Globus pallidus (tissue), 1 donor: ENCODE results near the gene KCTD21.
"Not testable (repeated sequence)": the region's sequence is repeated elsewhere in the genome, so short reads cannot be mapped to it uniquely, and the experiment has no call there.

ENCODE experiments used
- DNase-seq: peaks from one replicate; pipeline ENCODE4 v3.0.0-alpha.2; 2015; ENCODE audit warnings: low spot score

The KCTD21 gene

DNA sequence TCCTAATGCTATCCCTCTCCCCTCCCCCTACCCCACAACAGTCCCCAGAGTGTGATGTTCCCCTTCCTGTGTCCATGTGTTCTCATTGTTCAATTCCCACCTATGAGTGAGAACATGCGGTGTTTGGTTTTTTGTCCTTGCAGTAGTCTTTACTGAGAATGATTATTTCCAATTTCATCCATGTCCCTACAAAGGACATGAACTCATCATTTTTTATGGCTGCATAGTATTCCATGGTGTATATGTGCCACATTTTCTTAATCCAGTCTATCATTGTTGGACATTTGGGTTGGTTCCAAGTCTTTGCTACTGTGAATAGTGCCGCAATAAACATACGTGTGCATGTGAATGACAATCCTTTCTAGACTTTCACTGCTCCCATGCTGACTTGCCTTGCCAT lies 12.6 kb downstream of the KCTD21 start:
- DNase-seq: not testable (repeated sequence)

DNA sequence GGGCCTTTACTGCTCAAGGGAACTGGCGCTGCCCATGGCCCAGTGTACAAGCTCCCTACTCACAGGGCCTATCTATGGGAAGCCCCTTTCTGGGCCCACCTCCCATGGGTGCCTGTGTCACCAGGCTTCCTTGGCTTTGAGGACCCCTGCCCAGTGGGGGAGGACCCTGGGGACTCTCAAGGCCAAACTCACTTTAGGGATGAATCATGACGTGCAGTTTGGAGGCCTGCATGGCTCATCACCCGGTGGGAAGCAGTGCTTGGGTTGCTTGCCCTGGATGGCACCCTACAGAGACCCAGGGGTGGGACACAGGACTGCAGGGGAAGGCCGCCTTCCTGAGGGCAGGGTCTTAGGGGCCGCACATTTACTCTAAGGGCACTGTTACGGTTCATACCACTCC lies 16.5 kb downstream of the KCTD21 start:
- no peak for DNase-seq

DNA sequence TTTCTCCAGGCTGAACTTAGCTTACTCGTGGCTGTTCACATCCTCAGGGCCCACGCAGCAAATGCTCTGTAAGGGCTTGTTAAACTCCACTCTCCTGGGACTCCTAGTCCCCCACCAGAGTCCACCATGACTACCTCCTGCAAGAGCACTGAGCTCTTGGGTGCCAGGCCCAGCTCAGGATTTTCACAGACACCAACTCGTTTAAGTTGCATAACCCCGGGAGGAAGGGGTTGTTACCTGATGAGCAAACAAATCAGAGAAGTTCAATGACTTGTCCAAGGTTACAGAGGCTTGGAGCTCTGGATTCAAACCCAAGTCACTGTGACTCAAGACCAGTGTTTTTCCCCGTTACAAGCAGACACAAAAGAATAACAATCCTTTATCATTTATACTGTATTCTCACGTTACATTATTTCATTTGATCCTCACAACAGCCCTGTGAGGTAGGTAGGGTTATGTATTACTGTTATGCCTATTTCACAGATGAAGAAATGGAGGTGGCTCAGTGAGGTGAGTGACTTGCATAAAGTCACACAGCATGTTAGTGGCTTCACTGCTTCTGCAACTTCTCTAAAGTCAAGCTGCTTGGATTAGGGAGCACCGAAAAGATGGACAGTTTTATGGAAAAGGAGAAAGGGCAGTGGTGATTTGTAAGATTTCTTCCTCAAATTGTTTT lies 17.4 kb downstream of the KCTD21 start:
- DNase-seq: no peak

DNA sequence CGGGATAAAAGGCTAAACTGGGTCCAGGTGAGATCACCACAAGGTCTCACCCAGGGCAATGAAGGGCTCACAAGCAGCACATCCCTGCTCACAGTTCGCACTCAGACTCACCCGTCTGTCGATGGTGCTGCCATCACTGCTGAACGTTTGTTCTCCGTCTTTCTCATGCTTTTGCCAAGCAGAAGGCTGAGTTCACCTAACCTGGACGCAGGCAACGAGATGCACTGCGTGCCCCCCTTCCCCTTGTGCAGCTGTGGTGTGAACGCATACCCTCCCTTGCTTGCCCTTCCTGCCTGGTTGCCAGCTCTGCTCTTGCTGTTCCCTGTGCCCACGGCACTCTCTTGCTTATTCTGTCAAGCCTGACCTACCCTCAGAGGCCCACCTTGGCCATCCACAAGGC lies 18.0 kb downstream of the KCTD21 start:
- no peak for DNase-seq

DNA sequence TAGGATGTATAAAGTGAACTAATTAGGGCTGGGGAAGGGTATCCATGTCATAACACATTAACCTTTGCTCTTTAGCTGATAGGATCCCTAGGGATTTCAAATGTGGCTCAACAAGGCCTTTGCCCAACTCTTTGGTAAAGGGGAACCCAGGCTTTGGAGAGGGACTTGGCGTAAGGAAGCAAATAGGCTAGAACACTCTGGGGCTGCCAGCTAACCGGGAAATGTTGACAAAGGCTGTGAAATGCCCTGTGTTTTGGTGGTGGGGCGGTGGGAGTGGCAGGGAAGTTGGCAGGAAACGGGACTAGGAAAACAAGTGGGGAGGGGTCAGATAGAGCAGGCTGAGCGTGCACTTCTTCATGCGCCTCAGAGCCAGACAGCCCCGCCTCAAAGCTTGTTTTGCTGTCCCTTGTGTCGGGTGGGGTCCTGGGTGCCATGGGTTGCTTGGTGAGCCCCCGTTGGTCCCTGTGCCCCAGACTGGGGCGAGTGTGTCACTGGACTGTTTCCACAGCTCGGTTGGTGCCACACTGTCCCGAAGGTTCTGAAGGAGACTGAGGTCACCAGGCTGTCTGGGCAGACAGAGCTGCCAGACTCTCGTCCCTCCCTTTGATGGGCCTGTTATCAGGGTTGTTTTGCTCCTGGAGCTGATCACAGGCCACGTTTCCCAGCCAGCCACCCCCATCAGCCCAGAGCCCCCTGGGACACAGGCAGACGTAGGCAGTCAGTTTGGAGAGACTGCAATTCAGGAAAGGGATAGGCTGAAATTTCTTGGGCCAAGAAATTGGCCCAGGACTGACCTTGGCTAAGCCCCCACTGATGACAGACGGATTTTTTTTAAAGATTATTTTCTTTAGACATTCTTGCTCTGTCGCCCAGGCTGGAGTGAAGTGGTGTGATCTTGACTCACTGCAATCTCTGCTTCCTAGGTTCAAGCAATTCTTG lies 19.6 kb downstream of the KCTD21 start:
- no peak for DNase-seq

DNA sequence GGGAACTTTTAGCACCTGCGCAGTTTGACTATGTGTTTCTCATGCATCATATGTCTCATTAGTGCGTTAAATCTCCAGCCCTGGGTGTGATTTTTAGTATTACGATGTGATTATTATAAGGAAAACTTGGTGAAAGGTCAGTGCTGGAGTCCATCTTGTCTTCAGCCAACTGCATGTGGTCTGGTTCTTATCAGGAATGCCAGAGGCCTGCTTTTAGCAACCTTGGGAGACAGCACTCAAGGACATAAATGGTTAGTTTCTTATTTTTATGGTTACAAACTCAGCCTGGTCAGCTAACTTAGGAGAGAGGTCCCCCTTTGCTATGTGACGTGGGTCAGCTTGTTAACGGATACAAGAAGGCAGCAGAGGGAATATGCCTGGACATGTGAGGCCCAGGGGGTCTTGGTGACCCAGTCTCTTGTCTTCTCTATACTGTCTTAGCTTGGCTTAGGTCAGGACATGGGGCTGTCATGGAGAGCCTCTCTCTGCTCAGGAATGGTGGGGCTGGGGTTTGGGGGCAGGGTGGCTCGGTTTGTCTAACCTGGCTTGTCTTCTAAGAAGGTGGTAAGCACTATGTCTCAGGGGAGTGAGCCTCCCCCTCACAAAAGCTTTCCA lies 21.5 kb downstream of the KCTD21 start:
- DNase-seq: no peak

DNA sequence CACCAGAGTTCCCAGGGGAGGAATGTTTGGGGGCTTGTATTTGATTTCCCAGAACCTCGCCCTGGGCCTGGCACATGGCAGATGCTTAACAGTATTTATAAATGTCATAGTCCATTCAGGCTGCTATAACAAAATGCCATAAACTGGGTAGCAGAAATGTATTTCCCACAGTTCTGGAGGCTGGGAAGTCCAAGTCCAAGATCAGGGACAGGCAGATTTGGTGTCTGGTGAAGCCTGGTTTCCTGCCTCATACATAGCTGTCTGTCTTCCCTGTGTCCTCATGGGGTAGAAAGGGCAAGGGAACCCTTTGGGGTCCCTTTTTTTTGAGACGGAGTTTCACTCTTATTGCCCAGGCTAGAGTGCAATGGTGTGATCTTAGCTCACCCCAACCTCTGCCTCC lies 24.0 kb downstream of the KCTD21 start:
- no peak for DNase-seq

DNA sequence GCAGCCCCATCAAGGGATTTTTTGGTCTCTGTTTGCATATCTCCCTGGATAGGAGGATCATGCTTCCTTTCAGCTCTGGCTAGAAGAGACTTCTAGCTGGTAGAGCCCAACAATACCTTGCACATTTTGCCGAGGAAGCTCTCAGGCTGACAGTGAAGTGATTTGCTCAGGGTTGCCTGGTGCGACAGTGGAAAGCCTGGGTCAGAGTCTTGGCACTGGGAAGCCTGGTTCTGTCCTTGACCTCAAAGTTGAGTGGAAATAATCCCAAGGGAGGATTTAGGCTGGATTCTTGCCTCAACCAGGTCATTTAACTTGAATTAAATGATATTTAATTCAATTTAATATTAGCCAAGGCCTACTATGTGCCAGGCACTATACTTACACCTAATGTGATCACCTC lies 24.6 kb downstream of the KCTD21 start:
- DNase-seq: no peak

DNA sequence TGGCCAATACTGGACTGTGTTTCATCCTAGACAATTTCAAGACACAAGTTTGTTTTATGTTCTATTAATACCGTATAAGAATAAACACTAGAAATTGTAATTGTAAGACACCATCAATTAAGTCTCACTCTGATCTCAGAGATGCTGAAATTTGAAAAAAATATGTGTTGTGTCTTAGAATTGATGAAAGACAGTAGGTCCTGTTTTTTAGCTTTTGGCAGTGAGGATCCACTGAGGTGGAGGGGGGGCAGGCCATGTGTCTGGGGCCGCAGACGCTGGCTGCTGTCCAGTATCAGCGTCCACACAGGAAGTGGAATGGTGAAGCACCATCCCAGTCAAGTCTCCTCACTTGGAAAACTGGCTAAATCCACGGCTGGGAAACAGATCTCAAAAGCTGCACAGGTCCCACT lies 26.5 kb downstream of the KCTD21 start:
- DNase-seq: no peak

DNA sequence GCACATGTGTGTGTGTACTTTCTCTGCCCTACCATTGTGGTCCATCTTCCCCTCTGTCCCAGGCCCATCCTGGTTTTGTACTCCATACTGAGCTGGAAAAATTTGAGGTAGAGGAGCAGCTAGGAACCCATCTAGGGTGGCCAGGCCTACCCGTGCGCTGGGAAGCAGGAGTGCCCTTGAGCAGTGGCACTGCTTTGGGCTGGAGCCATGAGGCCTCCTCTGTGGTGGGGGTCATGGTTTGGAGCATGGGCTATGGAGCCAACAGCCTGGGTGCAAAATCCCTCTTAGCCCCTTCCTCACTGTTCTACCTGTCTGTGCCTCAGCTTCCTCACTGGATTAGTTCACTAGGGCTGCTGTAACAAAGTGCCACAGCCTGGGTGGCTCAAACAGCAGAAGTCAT lies 27.1 kb downstream of the KCTD21 start:
- no peak for DNase-seq

DNA sequence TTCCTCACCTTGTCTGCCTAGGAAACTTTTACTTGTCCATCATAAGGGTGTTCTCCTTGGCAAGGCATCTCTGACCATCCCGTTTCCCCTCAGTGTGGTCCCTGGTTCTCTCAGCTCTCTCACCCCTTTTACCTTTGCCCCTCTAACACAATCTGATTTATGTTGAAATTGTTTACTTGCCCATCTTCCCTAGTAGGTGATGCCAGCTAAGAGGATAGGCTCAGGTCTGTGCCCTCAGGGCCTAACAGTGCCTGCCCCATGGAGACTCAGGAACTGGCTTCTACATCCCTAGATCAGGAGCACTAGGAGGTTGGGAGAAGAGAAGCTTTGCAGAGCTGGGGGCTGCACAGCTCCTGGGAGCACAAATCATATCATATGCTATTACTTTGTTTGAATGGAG lies 27.9 kb downstream of the KCTD21 start:
- DNase-seq: no peak

DNA sequence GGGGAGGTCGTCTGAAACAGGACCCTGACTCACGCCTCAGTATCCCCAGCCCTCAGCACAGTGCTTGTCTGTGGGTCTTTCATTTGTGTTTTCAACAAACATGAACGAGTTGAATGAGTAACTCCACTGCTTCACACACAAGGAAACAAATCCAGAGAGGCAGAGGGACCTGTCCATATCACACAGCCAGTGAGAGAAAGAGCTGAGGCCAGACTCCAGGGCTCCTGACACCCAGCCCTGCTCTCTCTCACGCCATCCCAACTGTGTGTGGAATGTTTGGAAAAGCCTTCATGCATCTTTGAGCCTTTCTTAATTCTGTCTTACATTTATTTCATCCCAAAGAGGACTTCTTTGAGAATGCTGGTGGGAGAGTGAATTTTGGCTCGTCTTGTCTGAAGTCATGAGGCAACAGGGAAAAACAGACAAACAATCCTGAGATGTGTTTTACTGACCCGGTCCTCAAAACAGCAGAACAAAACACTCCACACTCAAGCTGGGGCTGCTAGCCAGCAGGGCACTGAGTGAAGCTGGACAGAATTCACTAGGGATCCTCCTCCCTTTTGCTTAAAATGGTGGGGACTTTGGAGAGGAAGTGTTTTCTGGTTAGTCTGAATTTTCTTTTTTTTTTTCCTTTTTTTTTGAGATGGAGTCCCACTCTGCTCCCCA lies 29.3 kb downstream of the KCTD21 start:
- peak; percentile 45 for DNase-seq

DNA sequence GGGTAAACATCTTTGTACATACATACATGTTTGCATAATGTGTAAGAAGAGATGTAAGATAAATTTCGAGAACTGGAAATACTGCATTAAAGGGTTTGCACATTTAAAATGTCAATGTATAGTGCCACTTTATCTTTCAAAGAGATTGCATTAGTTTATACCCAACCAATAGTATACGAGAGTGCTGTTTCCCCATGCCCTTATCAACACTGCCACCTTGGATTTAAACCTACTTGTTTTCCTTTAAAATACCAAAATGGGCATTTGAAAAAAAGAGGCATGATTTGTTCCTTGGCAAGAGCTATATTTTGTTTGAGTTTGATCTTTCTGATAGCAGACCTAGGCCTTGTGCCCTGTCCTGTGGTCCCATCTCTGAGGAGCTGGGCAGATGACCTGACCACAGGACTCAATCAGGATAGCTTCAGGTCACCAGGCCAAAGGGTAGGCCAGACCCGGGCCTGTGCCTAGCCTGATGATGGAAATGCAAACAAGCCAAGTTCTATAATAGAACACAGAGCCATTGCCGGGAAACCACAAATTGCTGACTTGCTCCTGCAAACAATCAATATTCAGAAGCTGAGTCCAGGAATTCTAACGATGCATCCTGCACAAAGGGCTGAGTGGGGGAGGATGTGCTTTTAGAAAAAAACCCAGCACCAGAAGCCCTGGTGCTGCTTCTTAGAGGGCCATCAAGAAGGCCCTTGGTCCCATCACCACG lies 32.1 kb downstream of the KCTD21 start:
- no peak for DNase-seq

DNA sequence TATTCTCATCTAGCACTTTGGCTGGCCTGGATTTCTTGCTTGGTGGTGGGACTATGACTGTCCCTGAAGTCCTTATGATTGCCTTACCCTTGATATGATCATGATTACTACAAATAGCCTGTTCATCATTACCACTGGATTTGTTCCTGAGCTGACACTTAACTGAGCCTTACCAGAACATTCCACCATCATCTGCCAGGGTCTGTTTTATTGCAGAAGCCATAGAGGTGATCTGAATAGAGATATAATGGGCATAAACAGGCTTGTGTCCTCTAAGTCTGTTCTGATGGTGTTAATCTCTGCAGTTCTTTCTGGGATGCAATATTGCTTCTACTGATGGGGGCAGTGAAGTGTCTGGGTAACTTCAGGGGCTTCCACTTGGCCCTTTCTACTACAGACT lies 36.6 kb downstream of the KCTD21 start:
- DNase-seq: no peak

DNA sequence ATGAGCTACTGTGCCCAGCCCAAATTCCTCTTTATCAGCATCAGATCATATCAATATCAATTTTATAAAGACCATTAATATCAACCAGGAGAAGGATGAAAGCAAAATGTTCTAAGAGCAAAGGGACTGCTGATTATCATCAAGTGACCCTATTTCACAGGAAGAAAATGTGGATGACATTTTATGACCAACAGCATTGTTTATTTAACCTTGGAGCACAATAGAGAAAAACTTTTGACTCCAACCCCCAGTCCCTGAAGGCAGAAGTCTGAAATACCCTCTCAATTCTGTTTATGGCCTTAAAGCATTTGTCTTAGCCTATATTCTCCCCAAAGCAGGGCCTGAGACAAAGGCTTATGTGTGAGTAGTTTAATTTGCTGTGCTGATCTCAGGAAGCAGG lies 37.7 kb downstream of the KCTD21 start:
- DNase-seq: no peak

DNA sequence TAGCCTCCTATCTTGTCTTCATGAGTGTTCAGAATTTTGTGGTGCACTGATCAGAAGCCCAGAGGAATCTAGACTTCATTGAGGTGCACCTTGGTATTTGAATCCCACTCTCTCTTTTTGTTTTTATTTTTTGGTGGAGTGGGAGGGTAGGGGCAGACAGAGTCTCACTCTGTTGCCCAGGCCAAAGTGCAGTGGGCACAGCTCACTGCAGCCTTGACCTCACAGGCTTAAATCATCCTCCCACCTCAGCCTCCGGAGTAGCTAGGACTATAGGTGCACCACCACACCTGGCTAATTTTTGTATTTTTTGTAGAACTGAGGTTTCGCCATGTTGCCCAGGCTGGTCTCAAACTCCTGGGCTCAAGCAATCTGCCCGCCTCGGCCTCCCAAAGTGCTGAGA lies 38.1 kb downstream of the KCTD21 start:
- DNase-seq: no peak

DNA sequence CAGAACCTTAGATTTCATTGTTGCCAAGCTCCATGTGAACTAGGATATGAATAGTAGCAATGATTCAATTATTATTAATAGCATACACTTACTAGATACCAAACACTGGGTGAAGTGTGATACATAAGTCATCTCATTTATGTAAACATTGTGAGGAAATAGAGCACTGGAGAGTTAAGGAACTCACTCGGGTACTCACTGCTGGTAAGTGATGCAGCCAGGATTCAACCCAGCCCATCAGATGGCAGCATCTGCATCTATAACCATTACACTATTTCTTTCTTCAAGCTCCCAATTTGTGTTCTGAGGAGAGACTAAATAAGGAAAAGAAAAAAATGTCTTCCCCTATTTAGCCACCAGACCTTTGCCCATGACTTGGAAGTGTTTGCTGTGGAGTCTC lies 38.8 kb downstream of the KCTD21 start:
- peak; percentile 49 for DNase-seq

DNA sequence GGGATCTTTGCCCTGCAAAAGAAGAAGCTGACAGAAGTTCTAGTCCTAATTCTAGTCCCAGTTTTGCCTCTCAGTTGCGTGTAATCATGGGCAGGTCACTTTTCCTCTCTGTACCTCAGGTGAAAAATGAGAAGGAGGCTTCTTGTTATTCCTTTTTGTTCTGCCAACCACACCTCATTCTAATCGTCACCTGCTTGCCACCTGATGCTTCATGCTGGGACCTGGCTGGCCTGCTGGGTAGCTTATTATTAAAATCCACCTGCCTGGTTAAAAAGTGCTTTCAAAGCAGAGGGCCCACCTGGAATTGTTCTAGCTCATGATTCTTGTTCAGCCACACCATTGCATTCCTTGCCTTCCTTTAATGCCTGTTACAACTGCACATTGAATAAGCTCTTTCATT lies 40.6 kb downstream of the KCTD21 start:
- DNase-seq: no peak

DNA sequence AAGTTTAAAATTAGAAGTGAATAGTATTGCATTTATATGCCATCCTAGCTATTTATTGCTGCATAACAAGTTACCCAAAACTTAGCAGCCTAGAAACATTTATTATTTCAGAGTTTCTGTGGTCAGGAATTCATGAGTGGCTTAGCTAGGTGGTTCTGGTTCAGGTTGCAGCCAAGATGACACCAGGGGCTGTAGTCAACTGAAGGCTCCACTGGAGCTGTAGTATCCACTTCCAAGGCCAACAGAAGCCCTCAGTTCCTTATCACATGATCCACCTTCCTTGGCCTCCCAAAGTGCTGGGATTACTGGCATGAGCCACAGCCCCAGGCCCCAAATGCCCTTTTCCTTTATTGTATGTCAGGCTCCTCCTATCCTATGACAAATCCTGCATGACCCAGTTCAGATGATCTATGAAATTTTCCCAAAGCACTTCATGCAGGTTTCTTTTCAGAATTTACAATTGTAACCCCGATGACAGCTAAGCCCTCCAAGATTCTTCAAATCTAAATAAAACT lies 42.9 kb downstream of the KCTD21 start:
- DNase-seq: no peak

DNA sequence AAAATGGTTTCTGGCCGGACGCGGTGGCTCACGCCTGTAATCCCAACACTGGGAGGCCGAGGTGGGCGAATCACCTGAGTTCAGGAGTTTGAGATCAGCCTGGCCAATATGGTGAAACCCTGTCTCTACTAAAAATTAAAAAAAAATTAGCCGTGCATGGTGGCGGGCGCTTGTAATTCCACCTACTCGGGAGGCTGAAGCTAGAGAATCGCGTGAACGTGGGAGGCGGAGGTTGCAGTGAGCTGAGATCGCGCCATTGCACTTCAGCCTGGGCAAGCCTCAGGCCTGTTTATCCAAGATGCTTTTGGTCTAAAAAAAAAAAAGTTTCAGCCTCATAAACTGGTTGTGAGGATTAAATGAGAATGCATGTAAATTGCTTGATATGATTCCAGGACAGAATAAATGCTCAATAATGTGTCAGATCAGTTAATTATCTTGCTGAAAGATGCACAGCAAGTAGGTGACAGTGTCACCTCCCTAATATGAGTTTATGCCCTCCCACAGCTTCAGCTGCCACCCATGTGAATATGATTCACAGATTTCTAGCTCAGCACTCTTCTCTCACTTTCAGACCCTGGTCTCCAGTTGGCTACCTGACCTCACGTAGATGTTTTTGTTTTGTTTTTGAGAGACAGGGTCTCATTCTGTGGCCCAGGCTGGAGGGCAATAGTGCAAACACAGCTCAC lies 47.9 kb downstream of the KCTD21 start:
- no peak for DNase-seq
